ENCODE measurements around the gene SLC66A1.

The SLC66A1 gene

DNA sequence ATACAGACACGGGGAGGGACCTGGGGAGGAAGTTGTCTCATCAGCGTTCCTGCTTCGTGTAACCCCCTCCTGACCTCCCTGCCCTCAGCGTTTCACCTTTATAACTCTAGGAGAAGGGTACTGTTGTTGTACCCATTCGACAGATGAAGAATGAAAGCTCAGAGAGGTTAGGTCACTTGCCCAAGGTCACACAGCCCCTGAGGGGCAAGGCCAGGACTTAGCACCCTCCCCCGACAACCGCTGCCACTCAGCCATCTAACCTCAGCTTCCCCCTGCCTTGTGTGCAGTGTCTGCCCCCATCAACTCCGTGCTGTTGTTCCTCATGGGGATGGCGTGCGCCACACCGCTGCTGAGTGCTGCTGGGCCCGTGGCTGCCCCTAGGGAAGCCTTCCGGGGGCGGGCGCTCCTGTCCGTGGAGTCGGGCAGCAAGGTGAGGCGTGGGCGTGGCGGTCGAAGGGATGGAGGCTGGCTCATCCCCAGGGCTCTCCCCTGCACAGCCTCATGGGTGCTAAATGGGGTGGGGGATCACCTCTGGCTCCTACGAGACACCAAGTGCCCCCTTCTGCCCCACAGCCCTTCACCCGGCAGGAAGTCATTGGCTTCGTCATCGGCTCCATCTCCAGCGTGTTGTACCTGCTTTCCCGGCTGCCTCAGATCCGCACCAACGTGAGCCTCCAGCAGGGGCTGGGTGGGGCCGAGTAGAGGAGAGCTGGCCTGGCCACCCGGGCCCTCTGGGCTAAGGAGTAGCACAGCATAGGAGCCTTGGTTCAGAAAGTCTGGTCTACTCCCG, 14.0 kb downstream of the SLC66A1 start:
- DNase-seq (ENCODE audit: low spot score): no peak

- DNase-seq (ENCODE audit: low spot score): no peak
These were observed 14.6 kb downstream of the SLC66A1 start for GRCh38 chr1:19326748-19327065.

- DNase-seq (ENCODE audit: low spot score): no peak
These were observed 15.2 kb downstream of the SLC66A1 start for GRCh38 chr1:19327301-19327700.

GRCh38 chr1:19327736-19328135, 15.6 kb downstream of the SLC66A1 start:
- DNase-seq (ENCODE audit: low spot score): no peak

DNA sequence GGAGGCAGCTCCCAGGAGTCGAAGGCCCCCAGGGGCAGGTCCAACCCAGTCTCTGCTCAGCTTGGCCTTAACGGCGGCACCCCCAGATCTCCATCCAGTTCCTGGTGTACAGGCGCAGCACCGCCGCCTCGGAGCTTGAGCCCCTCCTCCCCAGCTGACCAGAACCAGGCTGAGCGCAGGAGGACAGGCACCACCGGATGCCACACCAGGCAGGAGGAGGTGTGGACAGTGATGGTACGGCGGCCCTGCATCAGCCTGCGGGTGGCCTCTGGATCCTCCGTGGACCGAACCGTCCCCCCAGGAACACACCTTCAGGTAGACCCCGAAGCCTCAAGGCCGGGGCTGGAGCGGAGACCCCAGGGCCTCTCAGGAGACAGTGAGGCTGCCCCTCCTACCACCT, 16.4 kb downstream of the SLC66A1 start:
- no peak for DNase-seq (ENCODE audit: low spot score)

GRCh38 chr1:19329188-19329587, 17.1 kb downstream of the SLC66A1 start:
- no peak for DNase-seq (ENCODE audit: low spot score)

DNA sequence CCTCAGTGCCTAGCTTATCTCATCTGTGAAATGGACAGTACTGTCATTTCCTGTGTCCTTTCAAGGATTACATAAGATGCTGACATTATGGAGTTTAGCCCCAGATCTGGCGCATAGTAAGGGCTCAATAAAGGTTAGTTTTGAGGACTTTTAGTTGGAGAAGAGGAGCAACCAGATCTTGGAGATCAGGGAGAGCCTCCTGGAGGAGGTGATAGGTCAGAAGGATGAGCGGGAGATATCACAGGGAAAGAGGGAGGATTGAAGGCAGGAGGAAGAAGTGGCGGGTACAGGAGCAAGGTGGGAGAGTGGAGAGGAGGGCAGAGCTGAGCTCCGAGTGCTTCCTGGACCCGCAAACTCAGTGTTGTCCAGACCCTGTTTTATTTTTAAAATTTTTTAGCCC, 17.5 kb downstream of the SLC66A1 start:
- no peak for DNase-seq (ENCODE audit: low spot score)

DNA sequence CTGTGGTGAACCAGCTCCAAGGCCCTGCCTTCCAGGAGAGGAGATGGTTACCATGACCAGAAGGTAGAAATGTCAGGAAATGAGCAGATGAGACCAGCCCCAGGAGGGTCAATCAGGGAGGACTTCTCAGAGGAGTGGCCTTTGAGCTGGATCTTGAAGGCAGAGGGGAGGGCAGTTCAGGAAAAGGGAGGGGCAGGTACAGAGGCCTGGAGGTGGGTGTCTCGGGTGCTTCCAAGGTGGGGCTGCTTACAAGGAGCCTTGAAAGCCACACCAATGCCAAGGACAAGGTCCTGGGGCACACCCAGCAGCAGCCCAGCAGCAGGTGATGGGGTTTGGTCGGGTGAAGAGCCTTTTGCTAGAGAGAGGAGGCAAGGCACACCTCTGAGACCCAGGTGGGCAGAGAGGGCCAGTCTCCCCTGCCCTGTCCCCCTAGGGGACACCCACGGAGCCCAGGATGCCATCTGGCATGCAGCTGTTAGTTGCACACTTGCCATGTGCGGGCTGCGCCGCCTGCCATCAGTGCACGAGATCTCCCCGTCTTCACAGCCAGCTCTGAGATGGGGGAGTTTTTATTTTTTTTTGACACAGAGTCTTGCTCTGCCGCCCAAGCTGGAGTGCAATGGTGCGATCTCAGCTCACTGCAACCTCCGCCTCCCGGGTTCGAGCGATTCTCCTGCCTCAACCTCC, 18.5 kb downstream of the SLC66A1 start:
- DNase-seq (ENCODE audit: low spot score): no peak

DNA sequence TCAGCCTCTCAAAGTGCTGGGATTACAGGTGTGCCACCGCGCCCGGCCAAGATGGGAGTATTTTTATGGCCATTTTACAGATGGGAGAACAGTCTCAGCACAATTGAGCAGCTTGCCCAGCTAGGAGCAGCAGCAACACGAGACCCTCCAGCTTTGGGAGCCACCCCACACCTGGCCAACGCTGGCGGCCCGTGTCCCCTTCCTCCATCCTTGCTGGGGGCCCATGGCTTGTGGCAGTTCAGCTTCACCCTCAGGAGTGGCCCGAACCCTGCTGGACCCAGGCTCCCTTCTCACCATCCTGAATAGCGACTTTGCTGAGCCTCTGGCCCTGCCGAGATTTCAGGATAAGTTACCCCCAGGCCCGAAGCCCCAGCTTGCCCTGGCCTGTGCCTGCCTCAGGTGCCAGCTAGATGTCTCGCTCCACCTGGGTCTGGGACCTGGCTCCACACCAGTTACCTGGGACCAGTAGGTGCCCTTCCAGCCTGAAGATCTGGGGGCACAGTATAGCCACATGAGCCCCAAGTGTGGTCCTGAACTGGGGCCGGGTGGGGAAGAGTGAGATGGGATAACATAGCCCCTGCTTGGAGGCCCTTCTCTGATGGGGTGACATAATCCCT, 19.2 kb downstream of the SLC66A1 start:
- no peak for DNase-seq (ENCODE audit: low spot score)

- no peak for DNase-seq (ENCODE audit: low spot score)
These were observed 20.7 kb downstream of the SLC66A1 start for GRCh38 chr1:19332832-19333231.

DNA sequence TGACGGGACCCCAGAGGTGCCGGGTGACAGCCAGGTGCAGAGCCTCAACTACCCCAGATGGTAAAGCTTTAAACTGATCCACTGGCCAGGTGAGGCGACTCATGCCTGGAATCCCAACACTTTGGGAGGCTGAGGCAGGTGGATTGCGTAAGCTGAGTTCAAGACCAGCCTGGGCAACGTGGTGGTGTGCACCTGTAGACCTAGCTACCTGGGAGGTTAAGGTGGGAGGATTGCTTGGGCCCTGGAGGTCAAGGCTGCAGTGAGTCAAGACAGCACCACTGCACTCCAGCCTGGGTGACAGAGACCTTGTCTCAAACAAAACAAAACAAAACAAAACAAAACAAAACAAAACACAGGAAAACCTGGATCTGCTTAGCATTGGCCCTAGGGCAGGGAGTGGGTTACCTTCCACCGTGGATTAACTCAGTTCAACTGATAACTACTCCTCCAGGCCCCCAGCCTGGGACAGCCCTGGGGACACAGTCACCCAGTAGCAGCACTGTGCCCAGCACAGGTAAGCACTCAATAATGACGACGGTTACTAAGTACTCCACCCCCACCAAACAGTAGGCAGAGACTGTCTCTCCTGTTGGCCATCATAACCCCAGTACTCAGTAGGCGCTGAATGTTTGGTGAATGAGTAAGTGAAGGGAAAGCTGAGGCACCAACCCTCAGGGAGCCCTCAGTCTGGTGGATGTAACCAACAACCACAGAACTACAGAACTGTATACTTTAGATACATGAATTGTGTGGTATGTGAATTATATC, 21.6 kb downstream of the SLC66A1 start:
- no peak for DNase-seq (ENCODE audit: low spot score)

GRCh38 chr1:19336543-19336942, 24.4 kb downstream of the SLC66A1 start:
- DNase-seq (ENCODE audit: low spot score): no peak

- no peak for DNase-seq (ENCODE audit: low spot score)
These were observed 25.2 kb downstream of the SLC66A1 start for GRCh38 chr1:19337289-19337688.

DNA sequence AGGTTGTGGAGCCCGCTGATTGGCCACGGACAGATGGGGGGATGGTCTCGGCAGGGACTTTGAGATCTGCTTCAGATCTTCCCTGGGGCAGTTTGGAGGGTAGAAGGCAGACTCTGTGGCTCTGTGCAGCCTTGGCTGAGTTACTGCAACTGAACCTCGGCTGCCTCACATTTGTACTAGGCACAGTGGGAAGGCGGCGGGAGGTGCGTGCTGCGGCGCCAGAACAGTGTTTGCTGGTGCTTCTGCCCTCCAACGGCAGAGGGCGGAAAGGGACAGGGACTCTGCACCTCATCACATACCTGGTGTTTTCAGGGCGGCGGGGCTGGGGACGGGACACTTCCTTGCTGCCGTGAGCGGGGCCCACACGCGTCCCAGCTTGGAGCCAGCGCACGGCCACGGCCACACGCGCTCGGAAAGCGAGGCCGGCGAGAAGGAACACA, 26.2 kb downstream of the SLC66A1 start:
- DNase-seq (ENCODE audit: low spot score): peak; percentile 50

DNA sequence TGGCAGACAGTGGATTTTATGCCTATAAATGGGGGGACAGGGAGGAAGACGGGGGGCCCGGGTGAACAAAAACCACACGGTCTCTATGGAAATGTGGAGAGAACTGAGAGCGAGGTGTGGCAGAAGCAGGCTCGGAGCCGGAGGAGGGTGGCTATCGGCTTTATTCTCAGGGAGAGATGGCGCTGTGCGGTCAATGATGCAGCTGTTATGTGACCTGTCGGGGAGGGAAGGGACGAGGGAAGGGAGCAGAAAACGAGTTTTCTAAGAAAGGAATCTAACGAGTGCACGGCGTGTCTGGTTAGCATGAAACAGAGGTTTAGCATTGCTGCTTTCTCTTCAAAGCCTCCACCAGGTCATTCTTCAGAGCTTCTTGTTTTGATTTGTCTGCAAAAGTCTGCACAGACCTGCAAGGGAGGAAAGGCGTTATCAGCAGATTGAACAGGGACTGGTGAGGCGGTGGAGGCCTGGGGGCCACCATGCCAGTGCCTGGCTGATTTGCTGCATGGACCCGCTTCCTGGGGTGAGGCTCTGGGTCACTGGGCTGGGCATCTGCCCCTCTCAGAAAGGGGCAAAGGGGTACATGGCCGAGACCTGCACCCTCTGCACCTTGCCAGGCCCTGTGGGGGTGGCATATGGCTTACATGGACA, 27.2 kb downstream of the SLC66A1 start:
- DNase-seq (ENCODE audit: low spot score): no peak

- no peak for DNase-seq (ENCODE audit: low spot score)
These were observed 28.3 kb downstream of the SLC66A1 start for GRCh38 chr1:19340387-19340937.

DNA sequence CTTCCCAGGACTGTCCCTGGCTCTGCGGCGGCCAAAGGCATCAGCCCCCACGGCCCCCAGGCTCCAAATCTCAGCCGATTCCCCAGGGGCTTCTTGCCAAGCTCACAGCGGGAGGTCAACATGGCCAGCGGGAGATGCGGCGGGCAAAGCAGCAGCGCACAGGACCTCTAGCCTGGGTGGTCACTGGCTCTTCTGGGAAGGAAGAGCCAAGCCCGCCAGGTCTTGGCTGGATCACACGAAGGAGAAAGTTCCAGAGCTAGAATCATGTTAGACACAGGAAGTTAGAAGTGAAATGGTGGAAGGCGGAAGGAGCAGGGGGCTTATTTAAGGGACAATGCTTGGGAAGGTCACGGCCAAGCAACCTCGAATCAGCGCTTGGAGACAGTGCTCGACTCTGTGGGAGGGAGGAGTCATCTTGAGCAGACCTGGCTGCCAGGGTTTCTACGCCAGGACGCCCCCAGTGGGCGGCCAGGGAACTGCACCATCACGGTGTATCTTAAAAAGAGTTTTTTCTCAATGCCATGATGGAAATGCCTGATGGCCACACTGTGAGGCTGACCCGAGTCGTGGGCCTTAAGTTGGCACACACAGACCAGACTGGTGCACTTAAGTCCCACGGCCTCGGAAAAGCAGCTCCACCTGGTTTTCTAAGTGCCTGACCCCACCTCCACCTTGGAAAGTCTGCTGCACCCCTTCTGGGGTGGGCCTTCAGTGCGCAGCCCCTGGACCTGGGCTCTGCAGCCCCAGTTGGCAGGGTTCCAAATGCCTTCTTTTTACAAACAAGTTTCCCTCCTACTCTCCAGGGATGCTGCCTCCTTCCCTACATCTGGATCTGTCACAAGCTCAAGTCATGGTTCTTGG, 29.3 kb downstream of the SLC66A1 start:
- peak; percentile 66 for DNase-seq (ENCODE audit: low spot score)

DNA sequence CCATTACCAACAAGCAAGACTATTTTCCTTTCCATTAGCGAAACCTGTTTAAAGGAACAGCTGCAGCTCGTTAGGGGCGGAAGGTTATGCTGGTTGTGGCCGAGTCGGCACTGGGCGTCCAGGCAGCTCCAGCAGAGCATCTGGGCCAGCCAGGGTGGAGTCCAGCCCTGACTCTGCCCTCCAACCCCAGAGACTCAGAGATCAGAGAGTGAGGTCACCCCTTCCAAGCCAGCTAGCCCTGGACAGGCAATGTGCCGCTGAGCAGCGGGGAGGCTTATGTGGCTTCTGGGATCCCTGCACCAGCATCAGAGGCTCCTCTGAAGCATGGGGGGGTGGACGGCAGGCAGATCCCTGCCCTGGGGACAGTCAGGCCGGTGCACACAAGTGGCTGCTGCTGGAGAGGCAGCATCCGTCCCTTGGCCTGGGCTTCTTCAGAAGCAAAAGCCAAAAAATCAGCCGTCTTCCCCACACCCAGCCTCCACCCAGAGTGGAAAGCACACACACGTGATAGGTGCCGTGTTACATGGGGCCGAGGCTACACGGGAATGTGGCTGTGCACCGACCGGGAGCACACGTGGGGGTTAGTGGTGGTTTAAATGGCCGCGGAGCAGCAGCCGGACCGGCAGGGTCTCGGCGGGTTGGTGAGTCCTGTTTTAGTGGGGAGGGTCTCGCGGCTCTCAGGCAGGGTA, 30.1 kb downstream of the SLC66A1 start:
- DNase-seq (ENCODE audit: low spot score): no peak

GRCh38 chr1:19342894-19343616, 30.9 kb downstream of the SLC66A1 start:
- no peak for DNase-seq (ENCODE audit: low spot score)
